Thyroid gland (tissue), 4 donors: ENCODE data around the gene SZT2. TPM values are rescaled to one million over a fixed set of nuclear protein-coding genes. Genes with fewer than 3 reads are reported as not detected.
"Not testable (repeated sequence)": the region's sequence is repeated elsewhere in the genome, so short reads cannot be mapped to it uniquely, and the experiment has no call there.

Source experiments
- DNase-seq, 2 donors: peaks; one replicate each; pipeline ENCODE4 v3.0.0-alpha.2; 2019
- H3K27ac ChIP-seq, 3 donors: fragments of 200-600 bp; sonication (generic); 1 replicate in 2 of 3; 2 replicates in 1 of 3; pipeline ENCODE4 v1.5.1; 2016 to 2019; ENCODE audit warnings: mild to moderate bottlenecking in 1 of 3, moderate library complexity in 1 of 3
- H3K27me3 ChIP-seq: fragments of 200-600 bp; sonication (generic); one replicate; pipeline ENCODE4 v1.5.1; 2019
- H3K36me3 ChIP-seq, 2 donors: fragments of 200-600 bp; sonication (generic); one replicate each; pipeline ENCODE4 v1.5.1; 2016 to 2019
- H3K4me1 ChIP-seq, 2 donors: fragments of 200-600 bp; sonication (generic); one replicate each; pipeline ENCODE4 v1.5.1; 2017 to 2019
- H3K4me3 ChIP-seq, 3 donors: fragments of 200-600 bp; sonication (generic); replicated peaks in 1 of 3; 1 replicate in 2 of 3; 2 replicates in 1 of 3; pipeline ENCODE4 v1.5.1; 2016; ENCODE audit warnings: mild to moderate bottlenecking in 1 of 3
- H3K9me3 ChIP-seq: fragments of 200-600 bp; sonication (generic); one replicate; pipeline ENCODE4 v1.5.1; 2017
- CTCF ChIP-seq, 6 experiments: fragments of 200-600 bp in 3 of 6; fragments of 450-650 bp in 3 of 6; sonication (generic) in 3 of 6; IDR thresholded peaks; one replicate each; pipeline ENCODE4 v1.5.1; 2016 to 2019; ENCODE audit warnings: antibody characterized with exemption in 6 of 6, mild to moderate bottlenecking in 2 of 6, inconsistent platforms in 1 of 6, moderate library complexity in 1 of 6
- POLR2A ChIP-seq, 2 donors: fragments of 450-650 bp; IDR thresholded peaks; one replicate each; pipeline ENCODE4 v1.6.1; 2017; ENCODE audit warnings: antibody characterized with exemption in 2 of 2, mild to moderate bottlenecking in 2 of 2, moderate library complexity in 1 of 2
- whole genome bisulfite sequencing, 2 donors: methylation state at CpG; one replicate each; pipeline ENCODE4 v1.1.5; 2017; 5-methylcytosine and 5-hydroxymethylcytosine counted together
- intact Hi-C: fragments of 100-400 bp; cut with DNase I; formaldehyde crosslinking; loops from one replicate; pipeline ENCODE4 v1.15.1; 2023
- total RNA-seq, 4 donors: library from RNA; depleted of rRNA; stranded (reverse); fragments of >200 nt; gene quantifications; one replicate each; pipeline ENCODE4 v1.2.3, GENCODE V29; 2016

SZT2 gene
- total RNA-seq, 4 donors from 2014 or later: 36.1 to 107 (median 58.2) TPM

GRCh38 chr1:43366601-43367025 lies 23.1 kb upstream of the SZT2 start:
- DNase-seq: peak; percentile 25 to 31
- H3K27ac ChIP-seq: peak overlapping the region; percentile 89 to 97 (median 90)
- peaks cover 31 to 34% of the 10 kb centered on the region in 2 donors for H3K36me3 ChIP-seq
- peak overlapping the region in 2 of 3 donors; percentile 71 to 85 for H3K4me3 ChIP-seq
- no peak for TF ChIP-seq POLR2A (IDR thresholded peaks at IDR 0.05)
- no peak for TF ChIP-seq CTCF (IDR thresholded peaks at IDR 0.05)
- WGBS, 2 donors: 27 to 35% methylated on average over 3 to 5 of the region's 5 CpGs
- H3K27me3 ChIP-seq: no peaks in the 10 kb centered on the region
- H3K4me1 ChIP-seq: peaks cover 26 to 31% of the 10 kb centered on the region in 2 donors
- intact Hi-C loops: no loop called here
- H3K9me3 ChIP-seq: no peaks in the 10 kb centered on the region

- no peaks in the 10 kb centered on the region for H3K9me3 ChIP-seq
- peaks cover 31 to 32% of the 10 kb centered on the region in 2 donors for H3K36me3 ChIP-seq
- peak overlapping the region; percentile 50 to 85 (median 71) for H3K4me3 ChIP-seq
- DNase-seq: peak; percentile 32 to 33
- 1 to 3% methylated on average over 18 to 33 of the region's 48 CpGs for WGBS, 2 donors
- peaks cover 26 to 31% of the 10 kb centered on the region in 2 donors for H3K4me1 ChIP-seq
- no peaks in the 10 kb centered on the region for H3K27me3 ChIP-seq
- intact Hi-C loops: no loop called here
- TF ChIP-seq POLR2A (IDR thresholded peaks at IDR 0.05): no peak
- peak in 1 of 6 experiments; percentile 19 for TF ChIP-seq CTCF (IDR thresholded peaks at IDR 0.05)
- peak overlapping the region; percentile 89 to 97 (median 90) for H3K27ac ChIP-seq
These were observed 22.4 kb upstream of the SZT2 start for GRCh38 chr1:43367026-43367903.

GRCh38 chr1:43367904-43368645 lies 21.6 kb upstream of the SZT2 start, which contains the start of gene ELOVL1:
Gene ELOVL1, minus strand, starts transcription at chr1:43368011. Its CDS starts 2,402 bp downstream, at chr1:43365609.
- Histone ChIP-seq H3K27ac (peak within 1 kb of the TSS; percentile 89 to 97 (median 90)), H3K4me3 (peak within 1 kb of the TSS; percentile 50 to 85 (median 71)), H3K27me3 (no peaks in the 10 kb centered on the region), H3K9me3 (no peaks in the 10 kb centered on the region), H3K36me3 (peaks cover 23 to 24% of the 10 kb centered on the region in 2 donors), H3K4me1 (peaks cover 26 to 31% of the 10 kb centered on the region in 2 donors)
- WGBS, 2 donors: 1 to 2% methylated on average over 17 to 19 of the region's 58 CpGs
- intact Hi-C loops: no loop called here
- peak; percentile 93 to 94 for DNase-seq
- peak; percentile 37 to 89 for TF ChIP-seq POLR2A (IDR thresholded peaks at IDR 0.05)
- TF ChIP-seq CTCF (IDR thresholded peaks at IDR 0.05): peak in 3 of 6 experiments; percentile 21 to 39 (median 27)

DNA sequence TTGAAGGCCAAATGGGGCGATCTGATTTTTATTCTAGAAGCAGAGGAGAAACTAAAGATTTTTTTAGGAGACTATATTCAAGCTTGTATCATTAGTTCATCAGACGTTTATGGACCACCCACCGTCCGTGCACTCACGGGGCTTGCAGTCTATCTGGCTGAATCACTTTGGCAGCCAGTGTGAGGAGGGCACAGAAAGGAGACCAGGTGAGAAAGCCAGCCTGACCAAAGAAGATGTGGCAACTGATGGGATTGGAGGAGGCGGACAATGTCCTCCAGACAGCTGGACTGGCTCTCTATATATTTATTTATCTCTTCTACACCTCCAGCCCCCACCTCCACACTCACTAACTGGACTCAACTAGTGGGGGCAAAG lies 21.1 kb upstream of the SZT2 start:
- Histone ChIP-seq H3K4me1 (peaks cover 26 to 35% of the 10 kb centered on the region in 2 donors), H3K4me3 (peak overlapping the region in 2 of 3 donors; percentile 32 to 85), H3K27ac (peak overlapping the region; percentile 70 to 97 (median 74)), H3K36me3 (peaks cover 17 to 18% of the 10 kb centered on the region in 2 donors), H3K9me3 (no peaks in the 10 kb centered on the region), H3K27me3 (no peaks in the 10 kb centered on the region)
- intact Hi-C loops: no loop called here
- no peak for TF ChIP-seq CTCF (IDR thresholded peaks at IDR 0.05)
- no peak for TF ChIP-seq POLR2A (IDR thresholded peaks at IDR 0.05)
- WGBS, 2 donors: 30 to 42% methylated on average over 6 of the region's 6 CpGs
- peak in 1 of 2 donors; percentile 24 for DNase-seq

- H3K27me3 ChIP-seq, intact Hi-C loops, DNase-seq, H3K36me3 ChIP-seq, H3K4me3 ChIP-seq, H3K9me3 ChIP-seq, H3K27ac ChIP-seq: not testable (repeated sequence)
- H3K4me1 ChIP-seq: peaks cover 26 to 35% of the 10 kb centered on the region in 2 donors
- 95 to 98% methylated on average over 6 of the region's 6 CpGs for WGBS, 2 donors
These were observed 19.9 kb upstream of the SZT2 start for GRCh38 chr1:43369779-43370178.
